GM21528 (cell line): Measurements from ENCODE around the gene ISL2.

ENCODE experiments used
- ATAC-seq: cut with Tn5 transposase; IDR thresholded peaks from one replicate; pipeline ENCODE4 v1.9.1; 2021; ENCODE audit warnings: mild to moderate bottlenecking, moderate library complexity; ENCODE audit not compliant: unreplicated experiment, low FRiP score

ISL2 gene

DNA sequence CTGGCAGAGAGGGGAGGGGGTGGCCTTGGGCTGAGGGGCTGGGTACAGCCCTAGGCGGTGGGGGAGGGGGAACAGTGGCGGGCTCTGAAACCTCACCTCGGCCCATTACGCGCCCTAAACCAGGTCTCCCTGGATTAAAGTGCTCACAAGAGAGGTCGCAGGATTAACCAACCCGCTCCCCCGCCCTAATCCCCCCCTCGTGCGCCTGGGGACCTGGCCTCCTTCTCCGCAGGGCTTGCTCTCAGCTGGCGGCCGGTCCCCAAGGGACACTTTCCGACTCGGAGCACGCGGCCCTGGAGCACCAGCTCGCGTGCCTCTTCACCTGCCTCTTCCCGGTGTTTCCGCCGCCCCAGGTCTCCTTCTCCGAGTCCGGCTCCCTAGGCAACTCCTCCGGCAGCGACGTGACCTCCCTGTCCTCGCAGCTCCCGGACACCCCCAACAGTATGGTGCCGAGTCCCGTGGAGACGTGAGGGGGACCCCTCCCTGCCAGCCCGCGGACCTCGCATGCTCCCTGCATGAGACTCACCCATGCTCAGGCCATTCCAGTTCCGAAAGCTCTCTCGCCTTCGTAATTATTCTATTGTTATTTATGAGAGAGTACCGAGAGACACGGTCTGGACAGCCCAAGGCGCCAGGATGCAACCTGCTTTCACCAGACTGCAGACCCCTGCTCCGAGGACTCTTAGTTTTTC is 4.9 kb downstream of the ISL2 start:
- ATAC-seq = no peak

DNA sequence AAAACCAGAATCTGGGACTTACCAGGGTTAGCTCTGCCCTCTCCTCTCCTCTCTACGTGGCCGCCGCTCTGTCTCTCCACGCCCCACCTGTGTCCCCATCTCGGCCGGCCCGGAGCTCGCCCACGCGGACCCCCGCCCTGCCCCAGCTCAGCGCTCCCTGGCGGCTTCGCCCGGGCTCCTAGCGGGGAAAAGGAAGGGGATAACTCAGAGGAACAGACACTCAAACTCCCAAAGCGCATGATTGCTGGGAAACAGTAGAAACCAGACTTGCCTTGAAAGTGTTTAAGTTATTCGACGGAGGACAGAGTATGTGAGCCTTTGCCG is 5.4 kb downstream of the ISL2 start:
- ATAC-seq = no peak

DNA sequence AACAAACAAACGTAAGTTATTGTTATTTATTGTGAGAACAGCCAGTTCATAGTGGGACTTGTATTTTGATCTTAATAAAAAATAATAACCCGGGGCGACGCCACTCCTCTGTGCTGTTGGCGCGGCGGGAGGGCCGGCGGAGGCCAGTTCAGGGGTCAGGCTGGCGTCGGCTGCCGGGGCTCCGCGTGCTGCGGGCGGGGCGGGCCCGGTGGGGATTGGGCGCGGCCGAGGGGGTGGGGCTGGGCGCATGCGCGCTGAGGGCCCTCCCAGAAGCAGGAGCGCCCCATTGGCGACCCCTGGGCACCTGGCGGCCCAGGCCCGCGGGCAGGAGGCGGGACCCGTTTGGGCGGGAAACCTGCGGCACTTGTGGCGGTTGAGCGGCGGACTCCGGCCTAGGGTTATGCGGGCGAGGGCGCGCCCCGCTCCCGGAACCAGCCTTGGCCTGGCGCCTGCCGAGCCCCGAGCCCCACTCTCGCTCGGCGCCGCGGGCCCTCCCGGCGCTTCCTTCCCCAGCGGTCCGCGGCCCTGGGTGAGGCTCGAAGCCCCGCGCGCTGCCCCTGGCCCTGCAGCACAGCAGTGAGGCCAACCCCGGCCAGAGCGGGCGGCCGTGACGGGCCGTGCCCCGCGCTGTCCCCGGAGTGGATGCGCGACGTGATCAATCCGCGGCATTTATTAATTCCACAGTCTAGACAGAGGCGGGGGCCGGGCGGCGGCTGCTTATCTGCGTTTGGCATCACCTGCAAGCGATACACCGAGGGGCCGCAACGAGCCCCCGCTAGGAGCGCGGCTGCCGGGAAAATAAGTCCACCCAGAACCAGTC is 6.0 kb downstream of the ISL2 start:
- no peak for ATAC-seq

DNA sequence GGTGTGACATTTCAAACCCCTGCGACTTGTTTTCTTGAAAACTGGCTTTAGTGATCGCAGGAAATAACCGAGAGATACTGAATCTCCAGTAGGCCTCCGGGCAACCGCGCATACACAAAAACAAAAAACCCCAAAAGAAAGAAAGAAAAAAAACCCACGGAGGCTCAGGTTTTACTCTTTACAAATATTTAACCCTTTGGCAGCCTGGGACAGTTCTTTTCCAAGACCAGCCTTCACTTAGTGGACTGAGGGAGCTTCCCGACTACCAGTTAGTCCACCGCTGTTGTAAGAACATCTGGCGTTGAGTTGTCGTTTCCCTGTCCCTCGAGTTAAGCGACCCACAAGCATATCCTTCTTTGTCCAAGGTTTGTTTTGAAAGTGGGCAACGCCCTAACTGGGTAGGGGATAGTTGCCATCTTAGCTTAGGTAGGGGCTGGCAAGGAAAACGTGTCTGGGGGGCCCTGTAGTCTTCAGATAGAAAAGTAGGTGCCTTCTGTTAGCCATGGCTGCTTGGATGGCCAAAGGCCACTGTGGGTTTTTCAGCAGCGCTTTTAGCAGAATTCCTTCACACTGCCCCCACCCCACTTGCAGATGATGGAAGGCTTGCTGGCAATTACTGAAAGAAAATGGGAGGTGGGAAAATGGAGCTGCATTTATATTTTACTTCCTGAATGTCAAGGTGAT is 6.9 kb downstream of the ISL2 start:
- ATAC-seq = no peak

DNA sequence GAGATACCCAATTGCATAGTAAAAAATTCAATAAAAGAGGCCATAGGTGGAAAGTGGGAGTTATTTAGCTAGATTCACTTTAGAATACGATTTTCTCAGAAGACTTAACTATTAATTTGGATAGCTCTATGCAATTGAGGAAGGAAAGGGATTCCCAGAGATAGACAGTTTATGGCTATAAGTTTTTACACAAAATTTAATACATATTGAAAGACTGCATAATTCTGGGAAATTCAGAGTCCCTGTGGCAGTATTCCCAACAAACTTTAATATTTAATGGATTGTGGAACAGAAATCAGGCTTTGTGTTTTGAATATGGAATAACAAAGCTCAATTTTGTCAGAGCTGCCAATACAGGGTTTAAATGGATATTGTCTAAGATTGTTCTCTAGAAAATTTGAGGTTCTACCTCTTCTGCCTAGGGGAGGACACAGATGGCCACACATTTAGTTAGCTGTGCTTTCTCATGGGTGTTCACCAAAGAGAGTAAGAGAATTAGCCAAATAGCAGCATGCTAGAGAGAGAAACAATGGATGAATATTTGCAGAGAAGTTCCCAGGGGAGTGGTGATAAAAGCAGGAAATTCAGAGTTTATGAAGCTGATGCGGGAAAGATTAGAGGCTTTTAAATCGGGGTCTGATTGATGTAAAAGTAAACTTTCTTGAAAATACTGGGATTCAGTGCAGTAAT is 8.5 kb downstream of the ISL2 start:
- ATAC-seq = no peak

DNA sequence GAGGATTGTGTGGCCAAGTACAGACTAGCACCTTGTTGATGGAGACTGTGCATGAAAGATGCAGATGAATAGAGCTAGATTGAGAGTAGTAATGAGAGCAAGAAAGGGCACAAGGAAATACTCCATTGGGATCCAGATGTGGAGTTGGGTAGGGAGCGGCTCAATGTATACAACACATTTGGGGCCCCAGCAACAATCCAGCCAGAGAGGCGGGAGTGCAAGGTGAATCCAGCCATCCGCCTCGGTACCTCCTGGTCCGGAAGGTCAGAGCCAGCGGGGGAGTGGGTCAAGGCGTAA is 9.0 kb downstream of the ISL2 start:
- no peak for ATAC-seq

DNA sequence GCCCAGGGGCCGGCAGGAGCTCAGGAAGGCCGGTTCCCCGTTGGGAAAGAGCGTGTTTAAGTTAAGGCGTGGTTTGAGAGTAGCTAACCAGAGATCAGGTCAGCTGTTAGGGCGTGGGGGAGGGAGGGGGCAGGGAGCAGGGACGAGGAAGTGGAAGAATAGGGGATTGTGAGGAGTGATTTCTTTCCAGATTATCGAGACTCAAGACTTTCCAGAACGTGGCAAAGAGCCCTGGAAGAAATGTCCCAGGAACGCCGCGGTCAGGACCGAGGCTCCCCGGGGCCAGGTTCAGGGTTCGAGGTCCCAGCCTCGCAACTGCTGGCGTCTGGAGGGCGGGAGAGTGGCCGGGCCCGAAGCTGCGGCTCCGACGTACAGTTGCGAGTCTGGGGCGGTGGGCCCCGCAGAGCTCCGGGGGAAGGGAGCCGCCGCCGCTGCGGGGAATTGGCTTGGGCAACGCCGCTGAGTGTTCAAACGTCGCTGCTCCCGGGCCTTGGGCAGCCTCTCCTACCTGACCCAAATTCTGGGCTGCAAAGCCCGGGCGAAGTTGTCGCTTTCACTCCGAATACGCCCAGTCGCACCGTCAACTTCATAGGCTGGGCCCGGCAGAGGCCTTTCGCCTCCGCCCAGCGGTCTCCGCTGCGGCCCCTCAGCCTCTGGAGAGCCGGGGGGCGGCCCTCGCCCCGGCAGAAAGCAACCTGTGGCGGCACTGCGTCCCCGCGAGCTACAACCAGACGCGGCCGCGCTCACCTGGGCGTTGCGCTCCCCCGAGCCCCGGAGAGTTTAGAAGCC is 9.5 kb downstream of the ISL2 start:
- ATAC-seq = peak; percentile 59

DNA sequence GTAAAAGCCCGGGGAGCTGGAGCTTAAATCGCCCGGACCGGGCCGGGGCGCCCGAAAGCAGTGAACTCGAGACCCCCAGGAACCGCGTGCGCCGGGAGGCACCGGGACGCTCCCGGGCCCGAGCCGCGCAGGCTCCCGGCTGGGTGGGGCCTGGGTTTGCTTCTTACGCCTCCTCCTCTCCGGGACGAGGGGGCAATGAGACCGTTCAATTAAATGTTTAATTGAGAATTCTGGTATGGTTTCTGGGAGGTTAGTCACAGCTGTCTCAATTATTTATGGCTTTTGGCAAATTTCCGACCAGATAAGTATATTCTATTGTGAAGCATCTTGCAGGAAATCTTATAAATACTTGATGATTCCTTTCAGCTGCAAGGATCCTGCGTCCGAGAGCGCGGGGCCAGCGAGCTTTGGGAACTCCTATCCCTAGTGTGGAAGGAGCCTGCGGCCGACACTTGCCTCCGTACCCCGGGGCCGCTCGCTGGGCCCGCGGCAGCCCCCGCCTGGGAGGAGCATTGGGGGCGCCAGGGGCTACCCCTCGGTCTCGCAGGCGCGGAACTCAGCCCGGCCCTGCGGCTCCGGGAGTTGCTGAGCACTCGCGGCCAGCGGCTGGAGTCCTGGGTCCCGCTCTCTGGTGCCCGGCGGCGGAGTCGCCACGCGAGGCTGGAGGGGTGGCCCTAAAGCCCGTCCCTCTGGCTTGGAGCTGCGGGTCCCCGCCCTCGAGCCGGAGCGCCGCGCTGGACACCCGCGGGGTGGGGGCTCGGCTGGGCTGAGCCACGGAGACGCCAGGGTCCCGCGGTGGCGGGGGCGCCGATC is 10.3 kb downstream of the ISL2 start:
- ATAC-seq = peak; percentile 38

DNA sequence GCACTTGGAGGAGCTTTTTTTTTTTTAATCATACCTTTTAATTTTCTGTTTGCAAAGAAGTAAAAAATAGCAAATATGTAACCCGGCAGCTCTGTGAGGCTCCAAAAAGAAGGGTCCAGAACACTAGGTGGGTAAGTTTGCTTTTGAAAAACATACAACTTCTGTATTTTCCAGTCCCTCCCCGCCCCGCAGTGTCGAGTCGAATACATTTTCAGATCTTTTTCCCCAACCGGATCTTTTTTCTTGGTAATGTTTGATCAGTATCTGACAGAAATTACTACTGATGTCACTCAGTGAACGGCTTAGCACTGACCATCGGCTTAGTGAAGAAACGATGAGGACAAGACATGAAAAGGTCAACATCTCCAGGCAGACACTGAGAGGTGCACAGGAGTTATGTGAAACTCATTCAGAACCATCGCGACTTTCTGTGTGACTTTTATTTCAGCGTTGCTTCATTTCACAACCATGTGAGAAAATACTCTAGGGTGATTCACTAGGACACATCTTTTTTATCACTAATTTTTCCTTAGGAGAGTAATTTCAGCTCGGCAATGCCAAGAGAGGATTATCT is 11.0 kb downstream of the ISL2 start:
- no peak for ATAC-seq

DNA sequence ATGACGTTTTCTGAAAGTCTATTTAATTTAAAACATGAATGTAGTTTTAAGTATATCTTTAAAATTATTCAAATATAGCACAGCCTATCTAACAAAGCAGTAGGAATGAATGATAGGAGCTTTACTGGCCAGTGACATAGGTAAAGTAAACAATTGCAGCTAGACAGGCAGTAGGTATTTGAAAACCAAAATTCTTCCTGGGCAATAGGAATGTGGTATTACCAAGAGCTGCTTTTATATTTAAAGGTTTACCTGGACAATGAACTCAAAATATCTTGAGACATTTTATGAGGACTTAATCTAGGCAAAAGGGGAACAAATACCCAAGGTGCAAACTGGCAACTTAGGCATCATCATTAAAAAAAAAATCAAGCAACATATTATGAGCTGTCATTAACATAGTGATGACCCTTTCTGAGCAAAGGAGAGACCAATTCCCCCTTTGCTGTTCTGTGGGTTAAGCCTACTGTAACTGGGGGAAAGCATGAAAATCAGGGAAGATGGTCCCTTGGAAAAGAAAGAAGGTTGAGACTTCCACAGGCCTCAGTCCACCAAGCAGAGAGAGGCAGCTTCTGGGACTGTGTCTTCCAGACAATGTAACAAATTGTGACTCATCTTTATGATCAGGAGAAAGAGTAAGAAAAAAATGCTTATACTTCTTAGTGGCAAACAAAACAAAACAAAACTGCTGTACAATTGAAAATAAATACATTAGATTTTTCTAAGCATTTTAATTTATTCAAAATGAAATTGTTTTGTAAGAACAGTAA is 12.9 kb downstream of the ISL2 start:
- ATAC-seq = no peak

DNA sequence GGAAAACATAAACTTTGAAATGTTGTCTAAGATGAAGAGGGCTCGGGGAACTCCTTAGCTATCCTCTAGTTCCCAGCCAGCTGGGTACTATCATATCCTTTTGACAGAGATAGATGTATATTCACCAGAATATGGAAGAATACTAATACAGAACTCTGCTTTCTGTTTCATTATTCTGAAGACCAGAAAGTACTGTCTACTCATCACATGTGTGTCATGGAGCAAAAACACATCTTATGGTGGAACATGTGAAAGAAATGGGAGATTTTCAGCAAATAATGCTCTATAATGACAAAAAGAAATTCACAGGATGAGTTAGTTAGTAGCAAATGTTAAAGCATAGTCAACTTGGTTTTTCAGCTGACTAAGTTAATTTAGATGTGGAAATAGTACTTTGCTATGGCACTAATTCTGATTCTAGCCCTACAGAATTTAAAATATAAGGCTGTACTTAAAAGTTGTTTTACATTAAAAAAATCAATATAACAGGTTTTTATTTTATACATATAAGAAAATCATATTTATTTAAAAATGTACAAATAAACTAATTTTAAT is 16.5 kb downstream of the ISL2 start:
- ATAC-seq = no peak

DNA sequence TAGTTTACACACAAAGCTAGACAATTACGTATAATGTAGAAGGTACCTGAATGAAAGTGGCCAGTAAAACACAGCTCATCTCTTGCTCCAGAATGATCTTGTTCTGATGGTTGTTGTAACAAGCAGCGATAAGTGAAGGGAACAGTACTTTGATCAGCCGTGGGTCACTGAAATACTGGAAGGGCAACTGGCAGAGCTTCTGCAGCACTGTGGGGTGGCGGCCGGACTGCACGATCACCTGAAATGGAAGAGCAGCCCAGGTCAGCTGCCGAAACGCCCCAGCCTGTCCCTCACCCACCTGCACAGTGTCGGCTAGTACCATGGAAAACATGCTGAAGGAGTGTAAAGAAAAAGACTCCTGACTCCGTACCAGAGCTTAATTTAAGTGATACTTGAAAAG is 17.3 kb downstream of the ISL2 start:
- ATAC-seq = no peak

DNA sequence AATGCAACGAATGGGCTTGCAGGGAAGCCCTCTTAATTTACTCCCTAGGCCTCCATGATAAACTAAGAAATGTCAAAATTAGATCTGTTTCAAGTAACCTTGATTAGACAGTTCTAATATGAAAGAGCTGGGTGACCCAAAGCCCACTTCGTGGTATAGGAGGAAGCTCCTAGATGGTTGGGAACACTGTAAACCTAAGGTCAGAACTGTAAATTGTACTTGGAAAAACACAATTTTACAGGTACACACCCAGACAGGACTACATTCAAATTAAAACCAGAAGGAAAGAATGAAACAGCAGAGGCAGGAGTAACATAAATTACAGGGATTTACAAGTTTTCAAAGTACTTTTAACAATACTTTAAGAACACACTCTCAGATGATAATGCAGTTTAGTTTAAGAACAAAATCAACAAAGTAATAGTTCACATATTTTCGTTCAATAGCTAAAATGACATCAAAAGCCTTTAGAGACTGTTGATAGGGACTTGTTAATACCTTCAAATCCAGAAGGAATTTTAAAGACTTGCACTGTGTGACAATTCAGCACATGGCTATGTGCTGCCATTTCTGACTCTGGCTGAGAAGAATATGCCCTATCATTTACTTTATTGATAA is 18.4 kb downstream of the ISL2 start:
- ATAC-seq = no peak

DNA sequence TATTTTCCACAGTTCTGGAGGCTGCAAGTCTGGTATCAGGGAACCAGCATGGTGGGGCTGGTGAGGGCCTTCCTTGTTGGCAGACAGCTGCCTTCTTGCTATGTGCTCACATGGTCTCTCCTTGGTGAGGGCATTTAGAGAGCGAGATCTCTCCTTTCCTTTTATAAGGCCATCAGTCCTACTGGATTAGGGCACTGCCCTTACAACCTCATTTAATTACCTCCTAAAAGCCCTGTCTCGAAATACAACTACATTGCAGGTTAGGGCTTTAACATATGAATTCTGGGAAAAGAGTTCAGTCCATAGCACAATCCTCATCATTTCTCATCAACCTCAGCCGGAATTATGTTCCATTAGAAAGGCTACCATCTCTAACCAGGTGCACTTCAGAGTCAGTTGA is 21.9 kb downstream of the ISL2 start:
- no peak for ATAC-seq

DNA sequence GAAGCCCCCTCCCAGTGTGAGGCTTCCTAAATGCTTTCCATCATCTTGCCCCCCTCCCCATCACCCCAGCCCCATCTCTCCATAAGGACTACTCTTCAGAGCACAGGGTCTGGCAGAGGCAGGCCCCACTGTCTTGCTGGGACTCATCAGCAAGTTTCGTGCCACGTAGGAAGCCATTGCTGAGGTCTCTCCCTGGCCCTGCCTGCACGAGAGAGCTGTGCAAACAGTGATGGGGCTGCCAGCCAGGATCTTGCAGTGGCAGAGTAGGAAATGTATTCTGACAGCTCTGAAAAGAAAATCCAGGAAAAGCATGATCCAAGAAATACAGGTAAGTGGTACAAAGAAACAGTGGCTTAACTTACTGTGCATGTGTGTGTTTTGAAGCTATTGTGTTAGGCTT is 22.6 kb downstream of the ISL2 start:
- ATAC-seq = no peak

DNA sequence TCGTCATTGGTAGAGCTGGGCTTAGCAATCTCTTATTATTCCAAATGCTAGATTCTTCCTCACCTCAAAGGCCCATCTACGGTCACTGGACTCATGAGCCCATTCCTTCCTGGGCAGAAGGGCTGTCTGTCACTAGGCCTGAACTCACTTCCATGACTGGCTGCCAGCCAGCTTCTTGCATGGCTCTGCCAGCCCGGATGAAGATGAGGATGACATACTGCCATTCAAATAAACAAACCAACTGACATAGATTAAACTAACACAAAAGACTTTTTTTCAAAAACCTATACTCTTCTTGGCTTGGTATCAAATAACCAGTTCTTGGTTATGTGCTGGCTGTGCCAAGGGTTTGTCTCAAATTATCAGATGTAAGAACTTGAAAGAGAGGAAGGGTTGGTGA is 23.8 kb downstream of the ISL2 start:
- ATAC-seq = no peak

DNA sequence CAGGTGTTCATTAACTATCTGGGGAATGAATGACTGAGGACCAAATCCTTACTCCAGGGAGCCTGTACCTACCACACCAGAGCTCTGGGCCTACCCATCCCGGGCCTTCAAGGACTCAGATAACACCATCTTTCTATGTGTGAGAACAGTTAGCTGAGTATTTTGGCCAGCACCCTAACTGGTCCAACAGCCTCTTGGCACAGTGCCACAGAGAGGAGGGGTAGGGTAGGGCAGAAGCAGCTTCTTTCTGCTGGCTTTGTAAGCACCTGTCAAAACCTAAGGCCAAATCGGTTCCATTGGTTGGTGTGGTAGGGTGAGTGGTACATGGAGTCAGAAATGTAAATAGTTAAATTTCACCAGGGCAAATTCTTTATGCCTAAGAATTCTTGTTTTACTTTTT is 26.7 kb downstream of the ISL2 start:
- no peak for ATAC-seq

DNA sequence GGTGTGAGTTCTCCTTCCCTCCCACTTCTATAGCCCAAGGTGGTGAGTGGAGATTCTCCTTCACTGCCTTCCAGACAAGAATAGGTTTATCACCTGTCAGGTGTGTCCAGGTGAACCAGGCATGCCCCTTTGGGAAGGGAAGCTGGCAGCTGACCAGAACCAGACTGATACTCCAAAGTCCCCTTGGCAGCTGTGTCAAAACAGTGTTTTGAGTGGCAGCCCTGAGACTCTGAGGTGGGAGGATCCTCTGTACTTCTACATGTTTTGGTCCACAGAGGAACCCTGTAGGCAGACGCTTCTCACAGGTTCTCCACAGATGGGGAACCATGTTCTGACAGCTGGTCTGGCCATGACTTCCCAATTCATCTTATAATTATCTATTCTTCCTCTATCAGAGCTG is 30.1 kb downstream of the ISL2 start:
- ATAC-seq = no peak
